Stimulated activated CD8-positive, alpha-beta memory T cell treated with anti-CD3 and anti-CD28 coated beads, Interleukin-15, amount 100 ng/mL, for 24 hours (primary cell): ENCODE results near the gene TUB.

Experiments used
- DNase-seq: peaks from one replicate; pipeline ENCODE4 v3.0.0-alpha.2; 2020; ENCODE audit warnings: low read depth

The TUB gene

DNA sequence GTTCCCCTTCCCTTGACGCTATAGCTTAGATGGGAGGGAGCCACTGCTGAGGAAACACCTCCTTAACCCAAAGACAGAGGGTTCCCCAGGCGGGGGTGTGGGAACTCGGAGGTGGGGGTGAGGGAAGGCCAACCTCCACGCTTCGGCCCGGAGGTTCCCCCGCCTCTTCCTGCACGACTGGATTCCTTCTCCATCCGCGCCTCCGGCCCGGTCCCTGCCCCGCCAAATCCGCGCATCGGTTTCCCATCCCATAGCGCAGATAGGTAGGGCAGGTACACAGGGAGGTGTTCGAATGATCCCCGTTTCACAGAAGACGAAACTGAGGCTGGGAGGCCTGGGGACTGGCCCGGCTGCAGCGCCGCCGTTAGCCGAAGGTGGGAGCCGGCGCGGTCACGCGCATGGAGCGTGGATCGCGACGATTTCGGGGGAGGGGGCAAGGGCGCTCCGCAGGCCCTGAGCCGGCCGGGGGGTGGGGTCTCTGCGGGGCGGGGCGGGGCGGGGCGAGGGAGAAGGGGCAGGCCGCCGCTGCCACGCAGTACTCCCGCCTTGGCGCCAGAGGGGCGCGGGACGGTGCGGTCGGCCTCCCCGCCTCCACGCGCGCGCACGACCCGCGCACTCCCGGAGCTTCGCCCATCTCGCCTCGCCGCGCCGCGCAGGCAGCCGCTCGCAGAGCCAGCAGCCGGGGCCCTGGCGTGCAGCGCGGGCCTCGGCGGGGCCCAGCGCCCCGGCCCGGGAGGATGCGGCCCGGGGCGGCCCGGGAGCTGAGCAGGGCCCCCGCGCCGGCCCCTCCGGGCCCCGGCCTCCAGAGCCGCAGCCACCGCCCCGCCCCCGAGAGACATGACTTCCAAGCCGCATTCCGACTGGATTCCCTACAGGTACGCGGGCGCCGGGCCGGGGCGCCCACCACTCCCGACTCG lies at the start of gene TUB:
Gene TUB (plus strand): TSS at position 538 of the 917 bp plus-strand sequence. CDS start 300 bp downstream, at position 838.
- DNase-seq = no peak

- no peak for DNase-seq
These were observed 49.5 kb upstream of the TUB start for GRCh38 chr11:8031248-8032115.

DNA sequence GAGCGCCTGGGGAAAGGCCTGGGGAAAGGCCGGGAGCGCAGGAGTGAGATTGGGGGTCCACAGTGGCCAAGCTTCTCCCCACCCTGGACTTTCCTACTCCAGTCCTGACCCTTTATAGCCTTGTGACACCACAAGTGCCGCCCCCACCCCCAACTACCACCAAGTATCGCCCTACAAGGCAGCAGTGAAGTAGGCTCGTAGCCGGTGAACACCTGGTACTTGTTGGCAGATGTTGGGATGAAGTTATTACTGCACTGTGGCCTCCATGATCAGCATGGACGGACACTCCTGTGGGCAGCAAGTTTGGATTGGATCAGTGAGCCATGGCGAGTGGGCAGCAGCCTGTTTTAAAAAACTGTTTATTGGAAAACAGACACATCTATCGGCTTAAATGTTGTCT lies 48.9 kb upstream of the TUB start:
- no peak for DNase-seq

GRCh38 chr11:8032576-8033304 lies 48.3 kb upstream of the TUB start:
- no peak for DNase-seq

DNA sequence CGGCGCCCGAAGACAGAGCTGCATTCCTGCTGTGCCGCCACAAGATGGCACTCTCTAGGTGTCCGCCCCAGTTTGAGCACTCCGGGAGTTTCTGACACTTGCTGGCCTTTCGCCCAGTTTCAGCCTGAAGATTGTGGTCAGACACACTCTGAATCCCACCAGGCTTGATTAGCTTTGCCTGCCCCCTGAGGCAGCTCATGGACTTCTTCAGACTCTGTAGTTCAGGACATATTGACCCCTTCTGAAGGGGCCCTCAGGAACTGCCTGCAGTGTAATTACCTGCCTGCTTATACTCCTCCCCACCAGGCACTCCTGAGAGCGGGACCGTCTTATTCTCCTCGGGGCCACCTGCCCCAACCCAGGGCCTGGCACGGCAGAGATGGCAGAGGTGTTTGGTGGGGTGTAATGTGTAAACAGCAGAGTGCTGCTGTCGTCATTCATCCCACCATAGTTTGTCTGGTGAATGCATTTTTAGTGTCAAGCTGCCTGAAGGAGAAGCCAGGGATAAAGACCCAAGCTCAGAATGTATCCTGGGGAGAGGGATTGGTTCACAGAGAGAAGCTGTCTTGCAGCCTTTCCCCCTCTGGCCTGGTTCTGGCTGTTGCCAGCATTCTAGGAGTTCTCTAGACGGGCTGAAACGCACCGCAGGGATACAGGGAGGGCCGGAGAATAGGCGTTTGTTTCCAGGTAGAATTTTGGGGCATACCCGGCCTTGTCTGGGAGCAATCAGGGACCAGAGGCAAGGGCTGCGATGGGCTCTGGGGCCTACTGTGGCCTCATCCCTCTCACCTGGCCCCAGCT lies 47.5 kb upstream of the TUB start:
- DNase-seq = peak; percentile 14

GRCh38 chr11:8034106-8034585 lies 46.9 kb upstream of the TUB start:
- no peak for DNase-seq

DNA sequence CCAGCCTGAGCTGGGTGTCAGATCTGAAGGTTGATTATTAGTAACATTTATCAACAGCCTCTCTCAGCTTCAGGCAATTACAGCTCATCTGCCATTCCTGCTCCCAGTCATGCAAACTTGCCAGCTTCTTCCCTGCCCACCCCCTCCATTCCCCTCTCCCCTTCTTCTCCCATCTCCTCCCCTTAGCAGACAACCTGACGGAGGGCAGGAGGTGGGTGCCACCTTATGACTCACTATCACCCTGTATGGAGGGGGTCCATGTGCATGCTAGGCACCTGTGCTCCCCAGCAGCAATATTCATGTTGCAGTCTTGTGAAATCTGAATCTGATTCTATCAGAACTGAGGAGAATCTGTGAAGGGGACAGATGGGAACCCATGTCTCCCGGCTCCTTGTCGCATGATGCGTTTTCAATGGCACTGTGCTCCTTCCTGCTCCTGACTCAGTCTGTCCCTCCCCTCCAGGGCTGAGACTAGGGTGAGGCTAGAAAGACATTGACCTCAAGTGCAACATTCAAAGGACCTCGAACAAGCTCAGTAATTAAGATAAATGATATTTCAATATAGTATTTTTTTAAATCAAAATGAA lies 46.3 kb upstream of the TUB start:
- no peak for DNase-seq

DNA sequence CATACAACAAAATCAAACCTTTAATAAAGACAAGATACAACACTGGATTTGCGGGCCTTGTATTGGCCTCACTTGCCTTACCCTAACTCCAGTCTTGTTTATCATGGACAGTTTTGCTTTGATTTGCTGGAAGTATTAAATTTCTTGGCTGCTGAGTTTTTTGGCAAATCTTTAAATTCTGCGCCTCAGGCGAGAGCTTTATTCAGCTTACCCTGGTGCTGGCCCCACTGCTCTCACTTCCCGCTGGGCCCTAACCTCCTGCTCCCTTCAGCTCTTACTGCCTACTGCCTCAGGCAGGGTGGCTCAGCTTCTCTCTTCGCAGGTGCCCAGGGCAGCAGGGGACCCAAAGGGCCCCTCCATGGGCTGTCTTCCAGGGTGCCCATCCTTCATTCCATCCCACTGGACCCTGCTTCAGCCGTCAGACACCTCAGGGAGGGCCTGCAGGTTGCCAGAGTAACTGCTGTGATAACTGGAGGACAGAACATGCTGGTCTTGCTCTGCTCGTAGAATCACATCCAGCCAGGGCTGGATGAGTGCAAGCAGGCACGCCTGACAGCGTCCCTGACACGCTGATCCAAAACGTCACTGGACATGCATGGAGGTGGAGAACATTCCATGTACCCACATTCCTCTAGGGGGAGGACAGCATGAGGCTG lies 45.7 kb upstream of the TUB start:
- DNase-seq = no peak

DNA sequence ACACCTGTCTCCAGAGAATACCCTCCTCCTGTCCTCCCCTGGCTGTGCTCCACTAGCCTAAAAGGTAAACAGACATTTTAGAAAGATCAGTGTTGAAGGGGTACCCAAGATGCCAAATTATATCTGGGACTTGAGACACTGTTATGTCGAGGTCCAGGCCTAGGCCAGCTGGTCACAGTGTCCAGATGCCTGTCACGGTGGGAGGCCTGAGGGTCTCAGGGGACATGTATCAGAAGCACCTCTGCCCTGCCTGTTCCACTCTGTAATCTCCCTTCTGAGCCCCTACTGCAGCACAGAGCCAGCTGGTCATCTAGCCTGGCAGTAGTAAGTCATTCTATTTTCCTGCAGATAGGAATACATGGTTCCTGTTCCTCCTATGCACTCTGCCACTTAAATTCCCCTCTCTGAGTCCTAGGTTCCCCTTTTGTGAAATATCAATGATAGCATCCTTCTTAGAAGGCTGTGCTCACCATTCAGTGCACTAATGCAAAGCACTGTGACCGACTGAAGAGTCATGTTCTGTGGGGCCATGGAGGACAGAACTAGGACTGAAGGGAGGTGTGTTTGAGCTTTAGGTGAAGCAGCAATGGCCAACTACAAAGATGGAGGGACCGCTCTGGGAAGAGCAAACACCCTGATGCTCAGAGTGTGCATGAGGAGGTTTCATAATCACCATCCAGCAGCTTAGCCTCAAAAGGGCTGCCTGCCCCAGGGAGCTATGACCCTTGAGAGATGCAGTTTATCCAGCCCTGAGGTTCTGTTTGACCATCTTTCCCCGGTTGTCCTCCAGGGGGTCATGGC lies 44.8 kb upstream of the TUB start:
- no peak for DNase-seq

DNA sequence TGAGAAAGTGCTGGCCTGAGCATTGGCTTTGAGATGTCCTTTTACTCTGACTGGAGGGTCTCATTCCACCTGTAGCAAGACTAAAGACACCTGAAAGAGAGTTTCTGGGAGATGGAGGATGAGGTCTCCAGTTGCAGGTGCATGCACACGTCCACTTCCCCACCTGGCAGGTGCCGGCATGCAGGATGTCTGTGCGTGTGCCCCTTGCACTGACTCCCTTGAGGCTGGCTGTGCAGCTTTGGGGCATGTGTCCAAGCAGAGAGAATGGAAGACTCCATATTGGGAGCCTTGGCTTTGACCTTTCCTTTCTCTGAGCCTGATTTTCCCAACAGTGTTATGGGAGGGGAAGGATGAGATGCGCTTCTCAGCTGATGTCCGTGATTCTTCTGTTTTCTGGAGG lies 44.0 kb upstream of the TUB start:
- DNase-seq = no peak

- no peak for DNase-seq
These were observed 42.6 kb upstream of the TUB start for GRCh38 chr11:8038393-8038792.

GRCh38 chr11:8038811-8039529 lies 42.0 kb upstream of the TUB start:
- DNase-seq = no peak

- DNase-seq = no peak
These were observed 41.3 kb upstream of the TUB start for GRCh38 chr11:8039530-8040260.

DNA sequence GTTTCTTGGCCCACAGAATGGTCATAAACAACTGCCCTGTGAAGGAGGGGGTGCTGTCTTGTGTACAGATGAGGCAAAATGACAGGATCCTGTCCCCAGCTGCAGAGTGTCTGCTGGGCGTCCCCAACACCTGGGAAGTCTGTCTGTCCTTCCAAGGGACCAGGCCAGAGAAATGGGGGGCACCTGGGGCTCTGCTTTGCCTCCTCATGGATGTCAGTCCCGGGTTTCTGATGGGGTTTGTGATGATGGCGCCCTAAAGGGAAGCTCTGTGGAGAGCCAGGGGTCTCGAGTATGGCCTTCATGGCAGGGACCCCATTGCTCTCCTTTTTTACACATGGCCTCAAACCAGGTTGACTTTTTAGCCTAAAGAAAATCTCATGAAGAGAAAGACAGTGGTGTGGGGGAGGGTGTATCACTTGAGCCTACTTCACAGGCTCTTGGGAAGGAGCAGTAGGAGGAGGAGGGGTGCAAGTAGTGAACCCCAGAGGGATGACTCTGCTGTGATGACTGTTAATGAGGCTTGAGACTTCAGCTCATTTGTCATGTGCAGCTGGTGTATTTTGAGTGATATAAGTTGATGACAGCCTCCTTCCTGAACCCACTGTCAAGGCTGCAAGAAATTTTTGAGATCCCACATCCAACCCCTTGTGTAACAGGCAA lies 40.6 kb upstream of the TUB start:
- DNase-seq = no peak

DNA sequence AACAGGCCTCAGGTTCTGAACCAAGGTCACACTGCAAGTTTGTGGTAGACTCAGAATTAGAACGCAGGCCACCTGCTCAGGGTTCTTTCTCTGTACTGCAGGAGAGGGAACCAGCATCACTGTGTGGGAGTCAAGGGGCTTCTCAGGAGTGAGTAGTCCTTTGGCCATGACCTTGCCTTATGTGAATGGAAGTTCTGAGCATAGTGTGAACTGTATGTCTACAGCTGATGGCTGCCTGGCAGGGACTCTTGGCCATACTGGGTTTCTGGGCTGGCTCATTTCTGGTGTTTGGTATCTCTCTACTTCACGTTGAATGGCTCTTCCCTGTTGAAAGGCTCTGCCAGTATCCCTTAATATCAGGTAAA lies 40.1 kb upstream of the TUB start:
- no peak for DNase-seq

- DNase-seq = no peak
These were observed 39.4 kb upstream of the TUB start for GRCh38 chr11:8041576-8041975.

- no peak for DNase-seq
These were observed 37.3 kb upstream of the TUB start for GRCh38 chr11:8043756-8044155.

GRCh38 chr11:8045839-8046238 lies 35.2 kb upstream of the TUB start:
- DNase-seq = no peak
